Measurements from ENCODE around the gene TPM4.

DNA sequence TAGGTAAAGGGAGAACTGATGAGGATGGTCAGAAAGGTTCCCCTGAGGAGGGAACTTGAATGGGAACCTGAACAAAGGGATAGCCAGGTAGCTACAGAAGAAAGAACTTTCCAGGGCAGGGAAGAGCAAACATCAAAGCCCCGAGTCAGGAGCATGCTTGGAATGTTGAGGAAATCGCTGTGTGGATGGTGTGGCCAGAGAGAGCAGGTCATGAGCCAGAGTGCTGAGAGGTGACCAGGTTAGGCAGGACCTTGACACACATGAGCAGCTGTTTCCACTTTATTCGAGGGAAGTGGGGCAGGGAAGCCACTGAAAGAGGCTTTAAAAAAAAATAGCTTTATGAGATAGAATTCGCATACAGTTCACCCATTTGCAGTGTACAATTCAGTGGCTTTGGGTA lies 39.8 kb downstream of the TPM4 start:
- no peak for TF ChIP-seq ARNT (IDR thresholded peaks at IDR 0.05)
- TF ChIP-seq SUZ12 (IDR thresholded peaks at IDR 0.05), result no peak
- no peak for TF ChIP-seq ZNF384 (IDR thresholded peaks at IDR 0.05)
- no peak for TF ChIP-seq NFRKB (IDR thresholded peaks at IDR 0.05)
- no peak for TF ChIP-seq SP1 (IDR thresholded peaks at IDR 0.05)
- no peak for TF ChIP-seq FOXA1 (IDR thresholded peaks at IDR 0.05)
- no peak for TF ChIP-seq BHLHE40 (IDR thresholded peaks at IDR 0.05; ENCODE audit: borderline replicate concordance)
- no peak for TF ChIP-seq FOXM1 (IDR thresholded peaks at IDR 0.05; ENCODE audit: borderline replicate concordance)
- no peak for TF ChIP-seq PKNOX1 (IDR thresholded peaks at IDR 0.05)
- no peak for TF ChIP-seq ELF4 (IDR thresholded peaks at IDR 0.05)
- TF ChIP-seq FOXK2 (IDR thresholded peaks at IDR 0.05), result no peak

Measured in HEK293T (cell line).